BE2C (cell line): ENCODE data around the gene NAPG.

Source experiments
- DNase-seq: peaks from one replicate; pipeline ENCODE4 v3.0.0-alpha.2; 2020
- H3K27me3 ChIP-seq: fragments of 250-450 bp; sonication (Bioruptor Pico); 2 replicates; pipeline ENCODE4 v1.5.1; 2020; ENCODE audit warnings: mild to moderate bottlenecking
- H3K36me3 ChIP-seq: fragments of 250-450 bp; sonication (Bioruptor Pico); 2 replicates; pipeline ENCODE4 v1.5.1; 2020; ENCODE audit warnings: mild to moderate bottlenecking
- H3K4me1 ChIP-seq: fragments of 250-450 bp; sonication (Bioruptor Pico); 2 replicates; pipeline ENCODE4 v1.5.1; 2020
- H3K4me3 ChIP-seq: 2 replicates; pipeline ENCODE4 v1.5.1; 2011; ENCODE audit warnings: low read depth, low read length
- H3K9me3 ChIP-seq: fragments of 250-450 bp; sonication (Bioruptor Pico); 2 replicates; pipeline ENCODE4 v1.5.1; 2020
- TF ChIP-seq, protein P1 (sequence below): IDR thresholded peaks from 2 replicates; pipeline ENCODE4 v1.5.1; 2012; ENCODE audit warnings: mild to moderate bottlenecking, low read depth, low read length

The NAPG gene

DNA sequence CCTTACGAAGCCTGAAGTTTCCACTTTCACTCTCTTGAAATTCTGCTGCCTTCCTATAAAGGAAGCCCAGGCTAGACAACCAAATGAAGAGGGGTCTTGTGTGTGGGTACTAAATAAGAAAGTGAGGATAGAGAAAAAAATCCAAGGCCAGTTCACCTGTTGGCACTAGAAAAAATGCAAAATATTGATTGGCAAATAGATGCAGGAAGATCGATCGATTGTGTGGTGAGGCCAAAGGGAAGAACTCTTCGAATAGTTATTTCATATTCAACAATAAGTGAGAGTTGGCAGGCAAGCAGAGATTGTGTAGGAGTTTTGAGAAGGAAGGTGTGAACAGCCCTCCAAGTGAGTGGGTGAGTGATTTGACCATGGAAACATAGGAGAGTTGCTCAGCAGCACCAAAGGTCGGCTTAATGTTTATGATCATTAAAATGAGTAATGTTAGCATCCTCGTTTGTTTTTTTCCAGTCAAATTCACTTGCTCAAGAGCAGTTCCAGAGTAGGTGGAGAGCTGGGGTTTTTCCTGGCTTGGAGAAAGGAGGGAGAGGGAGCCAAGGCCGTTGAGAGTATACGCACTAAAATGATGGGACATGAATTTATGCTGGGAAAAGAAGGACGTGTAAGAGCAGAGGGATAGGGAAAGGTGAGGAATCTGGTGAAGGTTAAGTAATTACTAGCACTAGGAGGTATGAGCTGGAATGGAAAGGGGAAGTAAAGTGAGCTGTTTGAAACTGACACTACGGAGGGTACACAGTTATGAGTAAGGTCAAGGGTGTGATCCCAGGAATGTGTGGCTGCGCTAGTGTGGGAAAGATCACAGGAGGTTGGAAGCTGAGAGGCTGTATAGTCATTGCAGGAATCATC, 1.1 kb upstream of the NAPG start:
- Histone ChIP-seq H3K9me3 (no peaks in the 10 kb centered on the region), H3K36me3 (no peaks in the 10 kb centered on the region), H3K4me1 (no peaks in the 10 kb centered on the region), H3K27me3 (peaks cover 1% of the 10 kb centered on the region; the same call in 1 of the 2 replicates), H3K4me3 (no peak overlapping the region)
- TF ChIP-seq, protein P1, sequence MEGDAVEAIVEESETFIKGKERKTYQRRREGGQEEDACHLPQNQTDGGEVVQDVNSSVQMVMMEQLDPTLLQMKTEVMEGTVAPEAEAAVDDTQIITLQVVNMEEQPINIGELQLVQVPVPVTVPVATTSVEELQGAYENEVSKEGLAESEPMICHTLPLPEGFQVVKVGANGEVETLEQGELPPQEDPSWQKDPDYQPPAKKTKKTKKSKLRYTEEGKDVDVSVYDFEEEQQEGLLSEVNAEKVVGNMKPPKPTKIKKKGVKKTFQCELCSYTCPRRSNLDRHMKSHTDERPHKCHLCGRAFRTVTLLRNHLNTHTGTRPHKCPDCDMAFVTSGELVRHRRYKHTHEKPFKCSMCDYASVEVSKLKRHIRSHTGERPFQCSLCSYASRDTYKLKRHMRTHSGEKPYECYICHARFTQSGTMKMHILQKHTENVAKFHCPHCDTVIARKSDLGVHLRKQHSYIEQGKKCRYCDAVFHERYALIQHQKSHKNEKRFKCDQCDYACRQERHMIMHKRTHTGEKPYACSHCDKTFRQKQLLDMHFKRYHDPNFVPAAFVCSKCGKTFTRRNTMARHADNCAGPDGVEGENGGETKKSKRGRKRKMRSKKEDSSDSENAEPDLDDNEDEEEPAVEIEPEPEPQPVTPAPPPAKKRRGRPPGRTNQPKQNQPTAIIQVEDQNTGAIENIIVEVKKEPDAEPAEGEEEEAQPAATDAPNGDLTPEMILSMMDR, result no peak
- DNase-seq, result no peak

DNA sequence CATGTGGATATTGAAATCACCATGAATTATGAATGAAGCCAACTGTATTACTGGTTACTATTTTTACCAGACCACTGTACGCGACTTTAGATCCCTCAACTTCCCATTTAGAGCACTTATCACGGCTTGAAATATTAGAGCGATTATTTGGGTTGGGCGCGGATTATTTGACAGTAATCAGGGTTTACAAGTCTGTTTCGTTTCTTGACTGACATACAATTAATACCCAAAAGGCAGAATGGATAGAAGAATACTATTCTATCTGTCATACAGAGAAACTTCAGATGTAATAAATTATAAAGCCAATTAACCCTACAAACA, 496 bp upstream of the NAPG start:
- no peak for DNase-seq
- no peaks in the 10 kb centered on the region for H3K27me3 ChIP-seq

DNA sequence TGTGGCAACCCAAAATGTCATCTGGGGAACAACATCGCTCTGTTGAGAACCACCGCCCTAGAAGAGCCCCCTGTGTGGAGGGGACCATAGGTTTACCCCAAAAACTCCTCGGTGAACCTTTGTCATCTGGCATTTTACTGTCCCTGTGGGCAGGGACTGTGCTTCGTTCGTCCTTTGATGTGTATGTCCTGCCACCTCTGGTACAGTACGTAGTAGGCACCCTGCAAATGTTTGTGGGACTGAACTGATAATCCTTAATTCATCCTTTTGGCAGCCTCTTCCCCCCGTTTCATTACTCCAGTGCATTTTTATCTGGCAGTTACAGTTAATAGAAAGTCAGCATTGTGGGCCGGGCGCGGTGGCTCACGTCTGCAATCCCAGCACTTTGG, 728 bp downstream of the NAPG start:
- Histone ChIP-seq H3K36me3 (no peaks in the 10 kb centered on the region), H3K4me3 (peak overlapping the region; percentile 89), H3K27me3 (no peaks in the 10 kb centered on the region), H3K4me1 (no peaks in the 10 kb centered on the region), H3K9me3 (no peaks in the 10 kb centered on the region)
- TF ChIP-seq, protein P1, result no peak
- DNase-seq, result no peak

More for the DNA sequence above, 496 bp upstream of the NAPG start:
- peak overlapping the region; percentile 89 for H3K4me3 ChIP-seq
- TF ChIP-seq, protein P1, result no peak
- H3K36me3 ChIP-seq, result no peaks in the 10 kb centered on the region
- H3K4me1 ChIP-seq, result no peaks in the 10 kb centered on the region
- no peaks in the 10 kb centered on the region for H3K9me3 ChIP-seq

DNA sequence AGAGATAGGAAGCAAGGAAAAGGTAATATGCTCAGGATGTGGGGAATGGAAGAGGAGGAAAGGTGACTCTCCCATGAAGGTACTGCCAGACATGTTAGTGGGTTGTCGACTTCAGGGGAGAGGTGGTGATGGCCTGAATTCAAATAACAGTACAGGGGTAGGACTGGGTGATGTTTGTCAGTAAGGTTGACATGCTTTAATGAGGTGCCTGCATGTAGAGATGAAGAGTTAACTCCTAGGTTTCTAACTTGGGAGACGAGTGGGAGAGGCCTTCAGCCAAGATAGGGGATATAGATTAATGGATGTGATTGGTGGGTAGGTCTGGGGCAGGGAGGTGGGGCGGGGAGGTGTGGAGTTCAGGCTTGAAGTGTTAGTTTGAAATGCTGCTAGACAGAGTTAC, 2.6 kb downstream of the NAPG start:
- TF ChIP-seq, protein P1, result no peak
- H3K9me3 ChIP-seq, result no peaks in the 10 kb centered on the region
- H3K27me3 ChIP-seq, result no peaks in the 10 kb centered on the region
- no peaks in the 10 kb centered on the region for H3K4me1 ChIP-seq
- no peak for DNase-seq
- H3K4me3 ChIP-seq, result no peak overlapping the region
- H3K36me3 ChIP-seq, result no peaks in the 10 kb centered on the region

DNA sequence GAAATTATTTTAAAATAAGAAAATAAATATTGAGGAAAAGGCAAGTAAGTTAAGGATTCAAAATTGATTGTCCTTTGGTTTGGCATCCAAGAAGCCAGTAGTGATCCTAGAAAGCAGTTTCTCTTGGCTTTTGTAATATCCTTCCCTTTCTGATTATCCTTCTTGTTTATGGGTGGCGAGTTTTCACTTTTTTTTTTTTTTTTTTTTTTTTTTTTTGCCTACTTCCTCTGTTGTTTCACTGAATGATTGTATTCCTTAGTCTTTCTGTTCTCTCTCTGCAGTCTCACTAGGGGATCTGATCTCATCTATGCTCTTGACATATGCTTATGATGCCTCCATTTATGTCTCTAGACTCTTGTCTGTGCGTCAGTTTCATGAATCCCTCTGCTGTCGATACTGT, 4.2 kb downstream of the NAPG start:
- TF ChIP-seq, protein P1, result no peak
- Histone ChIP-seq H3K4me3 (no peak overlapping the region), H3K27me3 (no peaks in the 10 kb centered on the region), H3K9me3 (no peaks in the 10 kb centered on the region), H3K4me1 (no peaks in the 10 kb centered on the region), H3K36me3 (no peaks in the 10 kb centered on the region)
- no peak for DNase-seq

DNA sequence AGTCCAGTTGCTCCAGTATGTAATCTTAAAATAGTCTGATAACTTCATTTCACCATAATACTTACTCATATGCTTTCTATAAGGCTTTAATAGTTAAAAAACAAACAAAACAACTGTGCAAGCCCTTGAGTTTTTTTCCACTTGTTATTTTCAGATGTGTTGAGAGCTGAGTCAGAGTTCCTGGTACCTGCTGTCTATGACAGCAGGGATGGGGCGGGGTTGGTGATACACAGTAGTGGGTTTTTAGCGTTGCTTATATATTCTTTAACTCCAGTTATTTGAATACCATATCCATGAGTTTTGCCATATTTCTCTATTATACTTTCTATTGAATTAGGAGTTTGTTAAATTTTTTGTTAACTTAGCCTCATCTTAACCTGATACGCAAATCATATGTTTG, 5.0 kb downstream of the NAPG start:
- no peaks in the 10 kb centered on the region for H3K4me1 ChIP-seq

More for the DNA sequence above, 5.0 kb downstream of the NAPG start:
- DNase-seq, result no peak
- Histone ChIP-seq H3K36me3 (no peaks in the 10 kb centered on the region), H3K9me3 (no peaks in the 10 kb centered on the region), H3K4me3 (no peak overlapping the region), H3K27me3 (no peaks in the 10 kb centered on the region)
- TF ChIP-seq, protein P1, result no peak
